ENCODE results near the gene RNF217. TPM values are rescaled to one million over a fixed set of nuclear protein-coding genes. Genes with fewer than 3 reads are reported as not detected.

The RNF217 gene
- total and polyA plus RNA-seq, 7 donors, result 2.3 to 22.5 (median 11.5) TPM

- no peak for TF ChIP-seq CTCF (IDR thresholded peaks at IDR 0.05)
- Histone ChIP-seq H3K4me3 (no peak overlapping the region), H3K9me3 (no peaks in the 10 kb centered on the region), H3K4me1 (peaks cover 57% of the 10 kb centered on the region), H3K36me3 (ENCODE audit: insufficient read depth in 1 of 2, low read depth in 1 of 2) (peaks cover 0 to 22% of the 10 kb centered on the region in 2 donors), H3K27me3 (ENCODE audit: insufficient read depth in 3 of 3, low read length in 2 of 3) (no peaks in the 10 kb centered on the region), H3K27ac (peak overlapping the region; percentile 96)
- intact Hi-C loops (cut with DNase I), result no loop called here
- WGBS, 3 donors, result 81 to 91% (median 86%) methylated on average over 5 of the region's 5 CpGs
- ATAC-seq (peak in 2 of 4 donors; percentile 28 to 36), DNase-seq (no peak)
These were observed 8.0 kb downstream of the RNF217 start for GRCh38 chr6:124970243-124970642.

- Histone ChIP-seq H3K9me3 (no peaks in the 10 kb centered on the region), H3K36me3 (ENCODE audit: insufficient read depth in 1 of 2, low read depth in 1 of 2) (peaks cover 0 to 22% of the 10 kb centered on the region in 2 donors), H3K27ac (peak overlapping the region; percentile 96), H3K27me3 (ENCODE audit: insufficient read depth in 3 of 3, low read length in 2 of 3) (no peaks in the 10 kb centered on the region), H3K4me1 (peaks cover 52% of the 10 kb centered on the region), H3K4me3 (no peak overlapping the region)
- no peak for TF ChIP-seq CTCF (IDR thresholded peaks at IDR 0.05)
- intact Hi-C loops (cut with DNase I), result no loop called here
- DNase-seq (no peak), ATAC-seq (no peak)
- 93 to 98% (median 94%) methylated on average over 2 of the region's 2 CpGs for WGBS, 3 donors
These were observed 8.5 kb downstream of the RNF217 start for GRCh38 chr6:124970763-124971162.

GRCh38 chr6:124973780-124974179, 11.5 kb downstream of the RNF217 start:
- ATAC-seq (peak; percentile 31 to 69 (median 65)), DNase-seq (no peak)
- Histone ChIP-seq H3K4me1 (peaks cover 23% of the 10 kb centered on the region), H3K27me3 (ENCODE audit: insufficient read depth in 3 of 3, low read length in 2 of 3) (no peaks in the 10 kb centered on the region), H3K4me3 (no peak overlapping the region), H3K9me3 (peaks cover 8% of the 10 kb centered on the region), H3K27ac (peak overlapping the region; percentile 19), H3K36me3 (ENCODE audit: insufficient read depth in 1 of 2, low read depth in 1 of 2) (peaks cover 0 to 30% of the 10 kb centered on the region in 2 donors)
- 41 to 76% (median 52%) methylated on average over 6 of the region's 6 CpGs for WGBS, 3 donors
- TF ChIP-seq CTCF (IDR thresholded peaks at IDR 0.05), result no peak
- intact Hi-C loops (cut with DNase I), result loop anchor here in 1 of 2 donors (2.0 kb wide), 1 partner anchor 15 kb away; no protein-coding TSS in a partner anchor

GRCh38 chr6:124974771-124975377, 12.6 kb downstream of the RNF217 start:
- intact Hi-C loops (cut with DNase I), result loop anchor here in 1 of 2 donors (2.0 kb wide), 1 partner anchor 14 kb away; no protein-coding TSS in a partner anchor
- peaks cover 0 to 30% of the 10 kb centered on the region in 2 donors for H3K36me3 ChIP-seq (ENCODE audit: insufficient read depth in 1 of 2, low read depth in 1 of 2)
- no peak for ATAC-seq

More at GRCh38 chr6:124974771-124975377, 12.6 kb downstream of the RNF217 start:
- TF ChIP-seq CTCF (IDR thresholded peaks at IDR 0.05), result no peak
- Histone ChIP-seq H3K4me3 (no peak overlapping the region), H3K27ac (no peak overlapping the region), H3K27me3 (ENCODE audit: insufficient read depth in 3 of 3, low read length in 2 of 3) (no peaks in the 10 kb centered on the region), H3K9me3 (peaks cover 10% of the 10 kb centered on the region), H3K4me1 (peaks cover 14% of the 10 kb centered on the region)
- DNase-seq, result no peak
- 86 to 95% (median 87%) methylated on average over 6 of the region's 6 CpGs for WGBS, 3 donors
